WTC11 (cell line): Measurements from ENCODE around the gene DNAI1. TPM values are rescaled to one million over a fixed set of nuclear protein-coding genes. Genes with fewer than 3 reads are reported as not detected.

Experiments
- ATAC-seq: fragments of 200-7000 bp; cut with Tn5 transposase; 2 replicates; pipeline ENCODE4 v1.10.0; 2021; ENCODE audit warnings: mild to moderate bottlenecking, moderate library complexity
- CTCF ChIA-PET: fragments of 300-600 bp; sonication (Branson Sonifier 250); formaldehyde crosslinking; loops from one replicate; lab custom pipeline; 2021; ENCODE audit warnings: antibody characterized with exemption; lab: Charles Lee
- POLR2A ChIA-PET: fragments of 350-600 bp; sonication (Branson Sonifier 250); formaldehyde crosslinking; loops from one replicate; lab custom pipeline; 2021; ENCODE audit warnings: antibody characterized with exemption; lab: Charles Lee
- DNase-seq: peaks from one replicate; pipeline ENCODE4 v3.0.0; 2021; ENCODE audit warnings: low spot score
- H3K27ac Mint-ChIP-seq: 2 replicates; pipeline ENCODE4 v1.8.0; 2021; ENCODE audit warnings: mixed read lengths
- H3K27me3 Mint-ChIP-seq: 2 replicates; pipeline ENCODE4 v1.8.0; 2021; ENCODE audit warnings: low read depth, mild to moderate bottlenecking, moderate library complexity, mixed read lengths
- H3K36me3 Mint-ChIP-seq: 2 replicates; pipeline ENCODE4 v1.8.0; 2021; ENCODE audit warnings: mixed read lengths
- H3K4me1 Mint-ChIP-seq: 2 replicates; pipeline ENCODE4 v1.8.0; 2022; ENCODE audit warnings: mixed read lengths
- H3K4me3 Mint-ChIP-seq: 2 replicates; pipeline ENCODE4 v1.8.0; 2021; ENCODE audit warnings: mild to moderate bottlenecking, moderate library complexity, mixed read lengths
- H3K9me3 Mint-ChIP-seq: 2 replicates; pipeline ENCODE4 v1.8.0; 2021; ENCODE audit warnings: mixed read lengths
- CBFB ChIP-seq: sonication (generic); formaldehyde crosslinking; IDR thresholded peaks from 2 replicates; pipeline ENCODE4 v1.8.1; 2022; ENCODE audit warnings: mild to moderate bottlenecking, low read depth, missing genetic modification reagents
- ESRRA ChIP-seq: sonication (generic); formaldehyde crosslinking; IDR thresholded peaks from 2 replicates; pipeline ENCODE4 v1.8.1; 2022; ENCODE audit warnings: mild to moderate bottlenecking, missing genetic modification reagents, borderline replicate concordance
- FOXJ3 ChIP-seq: sonication (generic); formaldehyde crosslinking; IDR thresholded peaks from 2 replicates; pipeline ENCODE4 v1.9.0; 2021; ENCODE audit warnings: missing genetic modification reagents, mild to moderate bottlenecking, borderline replicate concordance
- JUN ChIP-seq: sonication (generic); formaldehyde crosslinking; IDR thresholded peaks from 2 replicates; pipeline ENCODE4 v1.8.0; 2023; ENCODE audit warnings: mild to moderate bottlenecking, missing genetic modification reagents
- KAT7 ChIP-seq: sonication (generic); formaldehyde crosslinking; IDR thresholded peaks from 2 replicates; pipeline ENCODE4 v1.8.1; 2023; ENCODE audit warnings: missing genetic modification reagents, mild to moderate bottlenecking, borderline replicate concordance
- MYBL2 ChIP-seq: sonication (generic); formaldehyde crosslinking; IDR thresholded peaks from 2 replicates; pipeline ENCODE4 v1.8.1; 2023; ENCODE audit warnings: mild to moderate bottlenecking, moderate library complexity, missing genetic modification reagents
- NFATC4 ChIP-seq: fragments of 250-450 bp; sonication (Bioruptor Pico); IDR thresholded peaks from 2 replicates; pipeline ENCODE4 v1.9.0; 2021; ENCODE audit warnings: mild to moderate bottlenecking
- TEAD4 ChIP-seq: sonication (generic); formaldehyde crosslinking; IDR thresholded peaks from 2 replicates; pipeline ENCODE4 v1.8.0; 2022; ENCODE audit warnings: mild to moderate bottlenecking, missing genetic modification reagents
- total RNA-seq: library from RNA; stranded (reverse); gene quantifications from 3 replicates; pipeline ENCODE4 v1.2.3, GENCODE V29; 2021
- TF ChIP-seq, protein P1 (sequence below): fragments of 250-450 bp; sonication (Bioruptor Pico); conservative IDR thresholded peaks from 2 replicates; pipeline ENCODE4 v1.9.0; 2021; ENCODE audit warnings: mild to moderate bottlenecking
- TF ChIP-seq, protein P2 (sequence below): sonication (generic); formaldehyde crosslinking; IDR thresholded peaks from 2 replicates; pipeline ENCODE4 v1.8.1; 2022; ENCODE audit warnings: low read depth, mild to moderate bottlenecking, moderate library complexity, missing genetic modification reagents, borderline replicate concordance
- TF ChIP-seq, protein P3 (sequence below): sonication (generic); formaldehyde crosslinking; IDR thresholded peaks from 2 replicates; pipeline ENCODE4 v1.8.1; 2023; ENCODE audit warnings: mild to moderate bottlenecking, missing genetic modification reagents, moderate library complexity
- TF ChIP-seq, protein P4 (sequence below): fragments of 250-450 bp; sonication (Bioruptor Pico); IDR thresholded peaks from 2 replicates; pipeline ENCODE4 v1.8.0; 2021; ENCODE audit warnings: mild to moderate bottlenecking
- TF ChIP-seq, protein P5 (sequence below): fragments of 200-600 bp; IDR thresholded peaks from 2 replicates; pipeline ENCODE4 v1.8.0; 2022; ENCODE audit warnings: antibody characterized with exemption
- TF ChIP-seq, protein P6 (sequence below): sonication (generic); formaldehyde crosslinking; IDR thresholded peaks from 2 replicates; pipeline ENCODE4 v1.8.1; 2023; ENCODE audit warnings: mild to moderate bottlenecking, missing genetic modification reagents
- TF ChIP-seq, protein P7 (sequence below): sonication (generic); formaldehyde crosslinking; IDR thresholded peaks from 2 replicates; pipeline ENCODE4 v1.8.1; 2022; ENCODE audit warnings: mild to moderate bottlenecking, moderate library complexity, missing genetic modification reagents

Gene DNAI1
- total RNA-seq, 1 experiment from 2014 or later = 2.1 TPM

DNA sequence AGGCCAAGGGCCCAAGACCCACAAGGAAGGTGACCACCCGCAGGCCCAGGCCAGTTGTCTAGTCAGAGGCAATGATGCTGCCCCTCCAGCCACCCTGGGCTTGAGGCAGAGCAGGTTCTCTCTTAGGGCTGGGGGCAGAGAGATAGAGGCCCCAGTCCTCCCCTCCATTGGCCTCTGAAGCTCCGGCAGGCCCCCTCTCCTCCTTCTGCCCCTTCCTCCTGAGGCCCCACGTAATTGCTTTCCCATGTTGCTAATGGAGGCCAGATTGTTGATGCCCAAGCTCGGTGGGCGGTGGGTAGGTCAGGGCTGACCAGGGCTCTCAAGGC, 90.8 kb downstream of the DNAI1 start (continued):
- TF ChIP-seq, protein P1, sequence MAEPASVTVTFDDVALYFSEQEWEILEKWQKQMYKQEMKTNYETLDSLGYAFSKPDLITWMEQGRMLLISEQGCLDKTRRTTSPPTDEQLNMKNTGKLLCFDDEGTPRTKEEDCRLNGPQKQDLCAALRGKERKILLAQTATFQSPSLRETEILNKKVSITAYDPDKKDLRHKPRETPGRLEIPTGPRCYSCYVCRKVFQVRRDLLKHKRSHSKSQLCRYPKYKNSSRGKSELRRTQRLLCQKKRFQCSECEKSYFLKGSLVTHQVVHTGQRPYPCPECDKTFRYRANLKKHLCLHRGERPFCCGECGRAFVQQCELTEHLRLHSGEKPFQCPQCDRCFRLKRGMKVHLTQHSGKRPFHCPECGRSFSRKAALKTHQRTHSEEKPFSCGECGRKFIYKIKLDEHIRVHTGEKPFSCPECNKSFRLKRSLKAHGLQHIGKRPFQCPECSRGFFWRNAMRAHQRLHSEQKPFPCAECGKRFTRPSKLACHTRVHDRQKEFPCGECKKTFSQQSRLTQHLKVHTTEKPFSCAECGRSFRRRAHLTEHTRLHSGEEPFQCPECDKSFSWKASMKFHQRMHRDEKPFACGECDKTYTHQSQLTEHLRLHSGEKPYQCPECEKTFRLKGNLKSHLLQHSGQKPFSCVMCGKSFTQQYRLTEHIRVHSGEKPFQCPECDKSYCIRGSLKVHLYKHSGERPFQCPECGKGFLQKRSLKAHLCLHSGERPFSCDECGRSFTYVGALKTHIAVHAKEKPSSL = no peak

DNA sequence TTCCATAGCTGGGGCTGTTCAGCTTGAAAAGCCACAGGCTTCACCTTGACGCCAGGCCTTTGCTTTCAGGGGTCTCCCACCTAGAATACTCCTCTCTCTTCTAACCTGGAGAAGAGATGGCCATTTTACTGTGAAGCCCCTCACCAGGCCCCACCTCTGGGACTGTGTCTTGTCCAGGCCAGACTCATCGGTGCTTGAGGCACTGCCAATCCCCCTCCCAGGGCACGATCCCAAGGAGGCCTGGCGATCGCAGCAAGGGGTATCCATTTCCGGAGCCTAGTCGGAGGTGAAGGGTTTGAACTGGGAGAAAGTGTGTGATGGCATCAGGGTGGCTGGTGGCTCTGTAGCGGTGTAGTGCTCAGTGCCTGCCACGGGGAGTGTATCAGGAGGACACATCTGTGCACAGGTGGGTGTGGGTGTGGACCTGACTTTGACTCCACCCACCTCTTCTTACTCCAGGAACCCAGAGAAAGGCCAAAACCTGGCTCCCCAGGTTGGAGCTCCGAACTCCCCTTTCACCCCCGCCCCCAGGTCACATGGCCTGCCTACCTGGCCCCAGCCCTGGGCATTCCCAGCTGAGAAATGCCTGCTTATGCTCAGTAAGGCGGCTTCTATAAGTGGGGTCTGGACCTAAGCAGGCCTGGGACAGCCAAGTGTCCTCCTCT, 91.5 kb downstream of the DNAI1 start:
- H3K27ac Mint-ChIP-seq = no peak overlapping the region
- POLR2A ChIA-PET = no interaction called here
- no peak for DNase-seq
- TF ChIP-seq FOXJ3 (CRISPR knock-in tag) = no peak
- no peak for TF ChIP-seq KAT7 (CRISPR knock-in tag)
- TF ChIP-seq ESRRA (CRISPR knock-in tag) = no peak
- TF ChIP-seq, protein P2, sequence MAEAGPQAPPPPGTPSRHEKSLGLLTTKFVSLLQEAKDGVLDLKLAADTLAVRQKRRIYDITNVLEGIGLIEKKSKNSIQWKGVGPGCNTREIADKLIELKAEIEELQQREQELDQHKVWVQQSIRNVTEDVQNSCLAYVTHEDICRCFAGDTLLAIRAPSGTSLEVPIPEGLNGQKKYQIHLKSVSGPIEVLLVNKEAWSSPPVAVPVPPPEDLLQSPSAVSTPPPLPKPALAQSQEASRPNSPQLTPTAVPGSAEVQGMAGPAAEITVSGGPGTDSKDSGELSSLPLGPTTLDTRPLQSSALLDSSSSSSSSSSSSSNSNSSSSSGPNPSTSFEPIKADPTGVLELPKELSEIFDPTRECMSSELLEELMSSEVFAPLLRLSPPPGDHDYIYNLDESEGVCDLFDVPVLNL (CRISPR knock-in tag) = no peak
- TF ChIP-seq, protein P3, sequence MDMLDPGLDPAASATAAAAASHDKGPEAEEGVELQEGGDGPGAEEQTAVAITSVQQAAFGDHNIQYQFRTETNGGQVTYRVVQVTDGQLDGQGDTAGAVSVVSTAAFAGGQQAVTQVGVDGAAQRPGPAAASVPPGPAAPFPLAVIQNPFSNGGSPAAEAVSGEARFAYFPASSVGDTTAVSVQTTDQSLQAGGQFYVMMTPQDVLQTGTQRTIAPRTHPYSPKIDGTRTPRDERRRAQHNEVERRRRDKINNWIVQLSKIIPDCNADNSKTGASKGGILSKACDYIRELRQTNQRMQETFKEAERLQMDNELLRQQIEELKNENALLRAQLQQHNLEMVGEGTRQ (CRISPR knock-in tag) = 0 out of 2 replicates have a peak, but pooled peaks have one; percentile 20
- TF ChIP-seq, all 79 proteins: peak for 1
- H3K27me3 Mint-ChIP-seq = peaks cover 3% of the 10 kb centered on the region
- no peak for ATAC-seq
- CTCF ChIA-PET = interaction anchor here (1.0 to 8.0 kb wide), 5 partner anchors 38 to 150 kb away, joined by 3 to 192 read pairs (median 3); no protein-coding TSS in a partner anchor
- H3K9me3 Mint-ChIP-seq = no peaks in the 10 kb centered on the region
- no peak overlapping the region for H3K4me3 Mint-ChIP-seq
- H3K36me3 Mint-ChIP-seq = no peaks in the 10 kb centered on the region
- peaks cover 15% of the 10 kb centered on the region for H3K4me1 Mint-ChIP-seq

DNA sequence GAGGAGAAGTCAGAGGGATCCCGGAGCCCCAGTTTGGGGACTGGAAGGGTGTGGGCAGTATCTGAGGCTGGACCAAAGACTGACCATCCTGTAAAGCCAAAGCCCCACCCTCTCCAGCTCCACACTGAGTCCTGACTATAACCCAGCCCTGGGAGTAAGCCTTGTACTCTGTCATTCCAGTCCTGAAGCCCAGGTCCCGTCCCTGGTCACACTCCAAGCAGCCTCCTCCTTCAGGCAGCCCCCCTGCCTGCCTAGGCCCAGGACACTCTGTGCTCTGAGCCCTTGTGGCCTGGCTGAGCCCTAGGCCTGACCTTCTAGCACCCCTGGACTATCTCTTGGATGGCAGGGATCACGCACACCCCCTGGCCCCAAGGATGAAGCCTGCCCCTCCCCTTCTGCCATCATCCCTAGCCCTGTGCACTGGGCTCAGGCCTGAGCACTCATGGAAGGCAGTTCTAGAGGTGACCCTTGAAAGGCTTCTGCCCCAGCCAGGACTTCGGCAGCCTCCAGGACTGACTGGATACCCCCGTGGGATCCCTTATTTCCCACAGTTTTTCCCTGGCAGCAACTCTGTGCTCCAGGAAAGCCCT, 92.2 kb downstream of the DNAI1 start:
- no peak overlapping the region for H3K4me3 Mint-ChIP-seq
- ChIA-PET POLR2A (no interaction called here), CTCF (interaction anchor here (1.0 to 8.0 kb wide), 4 partner anchors 38 to 150 kb away, joined by 3 to 192 read pairs (median 11); no protein-coding TSS in a partner anchor)
- peaks cover 19% of the 10 kb centered on the region for H3K4me1 Mint-ChIP-seq
- H3K27me3 Mint-ChIP-seq = peaks cover 3% of the 10 kb centered on the region; the same call in 1 of the 2 replicates
- H3K36me3 Mint-ChIP-seq = no peaks in the 10 kb centered on the region
- ATAC-seq (no peak), DNase-seq (no peak)
- no peak overlapping the region for H3K27ac Mint-ChIP-seq
- no peaks in the 10 kb centered on the region for H3K9me3 Mint-ChIP-seq
- TF ChIP-seq, protein P4, sequence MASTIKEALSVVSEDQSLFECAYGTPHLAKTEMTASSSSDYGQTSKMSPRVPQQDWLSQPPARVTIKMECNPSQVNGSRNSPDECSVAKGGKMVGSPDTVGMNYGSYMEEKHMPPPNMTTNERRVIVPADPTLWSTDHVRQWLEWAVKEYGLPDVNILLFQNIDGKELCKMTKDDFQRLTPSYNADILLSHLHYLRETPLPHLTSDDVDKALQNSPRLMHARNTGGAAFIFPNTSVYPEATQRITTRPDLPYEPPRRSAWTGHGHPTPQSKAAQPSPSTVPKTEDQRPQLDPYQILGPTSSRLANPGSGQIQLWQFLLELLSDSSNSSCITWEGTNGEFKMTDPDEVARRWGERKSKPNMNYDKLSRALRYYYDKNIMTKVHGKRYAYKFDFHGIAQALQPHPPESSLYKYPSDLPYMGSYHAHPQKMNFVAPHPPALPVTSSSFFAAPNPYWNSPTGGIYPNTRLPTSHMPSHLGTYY (CRISPR knock-in tag) = no peak
- TF ChIP-seq, protein P5, sequence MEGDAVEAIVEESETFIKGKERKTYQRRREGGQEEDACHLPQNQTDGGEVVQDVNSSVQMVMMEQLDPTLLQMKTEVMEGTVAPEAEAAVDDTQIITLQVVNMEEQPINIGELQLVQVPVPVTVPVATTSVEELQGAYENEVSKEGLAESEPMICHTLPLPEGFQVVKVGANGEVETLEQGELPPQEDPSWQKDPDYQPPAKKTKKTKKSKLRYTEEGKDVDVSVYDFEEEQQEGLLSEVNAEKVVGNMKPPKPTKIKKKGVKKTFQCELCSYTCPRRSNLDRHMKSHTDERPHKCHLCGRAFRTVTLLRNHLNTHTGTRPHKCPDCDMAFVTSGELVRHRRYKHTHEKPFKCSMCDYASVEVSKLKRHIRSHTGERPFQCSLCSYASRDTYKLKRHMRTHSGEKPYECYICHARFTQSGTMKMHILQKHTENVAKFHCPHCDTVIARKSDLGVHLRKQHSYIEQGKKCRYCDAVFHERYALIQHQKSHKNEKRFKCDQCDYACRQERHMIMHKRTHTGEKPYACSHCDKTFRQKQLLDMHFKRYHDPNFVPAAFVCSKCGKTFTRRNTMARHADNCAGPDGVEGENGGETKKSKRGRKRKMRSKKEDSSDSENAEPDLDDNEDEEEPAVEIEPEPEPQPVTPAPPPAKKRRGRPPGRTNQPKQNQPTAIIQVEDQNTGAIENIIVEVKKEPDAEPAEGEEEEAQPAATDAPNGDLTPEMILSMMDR = no peak
- TF ChIP-seq, protein P6, sequence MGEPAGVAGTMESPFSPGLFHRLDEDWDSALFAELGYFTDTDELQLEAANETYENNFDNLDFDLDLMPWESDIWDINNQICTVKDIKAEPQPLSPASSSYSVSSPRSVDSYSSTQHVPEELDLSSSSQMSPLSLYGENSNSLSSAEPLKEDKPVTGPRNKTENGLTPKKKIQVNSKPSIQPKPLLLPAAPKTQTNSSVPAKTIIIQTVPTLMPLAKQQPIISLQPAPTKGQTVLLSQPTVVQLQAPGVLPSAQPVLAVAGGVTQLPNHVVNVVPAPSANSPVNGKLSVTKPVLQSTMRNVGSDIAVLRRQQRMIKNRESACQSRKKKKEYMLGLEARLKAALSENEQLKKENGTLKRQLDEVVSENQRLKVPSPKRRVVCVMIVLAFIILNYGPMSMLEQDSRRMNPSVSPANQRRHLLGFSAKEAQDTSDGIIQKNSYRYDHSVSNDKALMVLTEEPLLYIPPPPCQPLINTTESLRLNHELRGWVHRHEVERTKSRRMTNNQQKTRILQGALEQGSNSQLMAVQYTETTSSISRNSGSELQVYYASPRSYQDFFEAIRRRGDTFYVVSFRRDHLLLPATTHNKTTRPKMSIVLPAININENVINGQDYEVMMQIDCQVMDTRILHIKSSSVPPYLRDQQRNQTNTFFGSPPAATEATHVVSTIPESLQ (CRISPR knock-in tag) = no peak
- no peak for TF ChIP-seq TEAD4 (CRISPR knock-in tag)
- TF ChIP-seq, protein P1 = no peak
- no peak for TF ChIP-seq NFATC4 (CRISPR knock-in tag)
- TF ChIP-seq MYBL2 = no peak
- TF ChIP-seq, protein P3 (CRISPR knock-in tag) = no peak
- TF ChIP-seq JUN (CRISPR knock-in tag) = no peak
- no peak for TF ChIP-seq CBFB (CRISPR knock-in tag)
- TF ChIP-seq, protein P7, sequence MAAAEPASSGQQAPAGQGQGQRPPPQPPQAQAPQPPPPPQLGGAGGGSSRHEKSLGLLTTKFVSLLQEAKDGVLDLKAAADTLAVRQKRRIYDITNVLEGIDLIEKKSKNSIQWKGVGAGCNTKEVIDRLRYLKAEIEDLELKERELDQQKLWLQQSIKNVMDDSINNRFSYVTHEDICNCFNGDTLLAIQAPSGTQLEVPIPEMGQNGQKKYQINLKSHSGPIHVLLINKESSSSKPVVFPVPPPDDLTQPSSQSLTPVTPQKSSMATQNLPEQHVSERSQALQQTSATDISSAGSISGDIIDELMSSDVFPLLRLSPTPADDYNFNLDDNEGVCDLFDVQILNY = no peak
- TF ChIP-seq ESRRA (CRISPR knock-in tag) = no peak
